CD14-positive monocyte (primary cell): ENCODE results near the gene DOCK8. TPM values are rescaled to one million over a fixed set of nuclear protein-coding genes. Genes with fewer than 3 reads are reported as not detected.

Experiments
- DNase-seq, 3 donors: peaks; one replicate each; pipeline ENCODE4 v3.0.0-alpha.2; 2011 to 2022
- H2AFZ ChIP-seq: 2 replicates; pipeline ENCODE4 v1.6.0; 2012; ENCODE audit warnings: mild to moderate bottlenecking, low read depth, low read length, inconsistent platforms; ENCODE audit not compliant: insufficient read depth, poor library complexity, severe bottlenecking
- H3K27ac ChIP-seq, 2 donors: 1 replicate in 1 of 2; 2 replicates in 1 of 2; pipeline ENCODE4 v1.5.1; 2012 to 2013; ENCODE audit warnings: low read length in 2 of 2, control low read depth in 1 of 2, inconsistent platforms in 1 of 2, low read depth in 1 of 2, mild to moderate bottlenecking in 1 of 2
- H3K27me3 ChIP-seq, 2 donors: one replicate each; pipeline versions ENCODE4 v1.6.0 to v1.6.1; 2011 to 2013; ENCODE audit warnings: low read length in 2 of 2; ENCODE audit not compliant: control insufficient read depth in 2 of 2, insufficient read depth in 2 of 2
- H3K36me3 ChIP-seq, 2 donors: replicated peaks in 1 of 2; 1 replicate in 1 of 2; 2 replicates in 1 of 2; pipeline versions ENCODE4 v1.5.1 to v1.6.1; 2012 to 2013; ENCODE audit warnings: low read length in 2 of 2, control low read depth in 1 of 2, inconsistent platforms in 1 of 2, mild to moderate bottlenecking in 1 of 2; ENCODE audit not compliant: insufficient read depth in 2 of 2, control insufficient read depth in 1 of 2
- H3K4me1 ChIP-seq, 2 donors: 1 replicate in 1 of 2; 2 replicates in 1 of 2; pipeline versions ENCODE4 v1.5.1 to v1.6.1; 2012 to 2013; ENCODE audit warnings: low read length in 2 of 2, control low read depth in 1 of 2, inconsistent platforms in 1 of 2, mild to moderate bottlenecking in 1 of 2, moderate library complexity in 1 of 2; ENCODE audit not compliant: insufficient read depth in 2 of 2, control insufficient read depth in 1 of 2
- H3K4me2 ChIP-seq: replicated peaks from 2 replicates; pipeline ENCODE3; 2012; ENCODE audit warnings: low read length, moderate library complexity, mild to moderate bottlenecking; ENCODE audit not compliant: poor library complexity, severe bottlenecking; ENCODE audit errors: extremely low read depth
- H3K4me3 ChIP-seq, 3 experiments: fragments of 200-600 bp in 1 of 3; sonication (generic) in 1 of 3; replicated peaks in 1 of 3; 1 replicate in 2 of 3; 2 replicates in 1 of 3; pipeline ENCODE4 v1.5.1; 2011 to 2013; ENCODE audit warnings: low read length in 3 of 3, mild to moderate bottlenecking in 3 of 3, control low read depth in 2 of 3, low read depth in 2 of 3, inconsistent platforms in 1 of 3, moderate library complexity in 1 of 3
- H3K79me2 ChIP-seq: 2 replicates; pipeline ENCODE4 v1.6.0; 2012; ENCODE audit warnings: mild to moderate bottlenecking, control low read depth, inconsistent platforms, low read length, moderate library complexity; ENCODE audit not compliant: insufficient read depth
- H3K9ac ChIP-seq: 2 replicates; pipeline ENCODE4 v1.6.0; 2017; ENCODE audit warnings: low read length, mild to moderate bottlenecking; ENCODE audit not compliant: insufficient read depth, poor library complexity, severe bottlenecking
- H3K9me3 ChIP-seq, 2 donors: replicated peaks in 1 of 2; 1 replicate in 1 of 2; 2 replicates in 1 of 2; pipeline versions ENCODE4 v1.5.1 to v1.6.1; 2012 to 2013; ENCODE audit warnings: low read length in 2 of 2, control low read depth in 1 of 2; ENCODE audit not compliant: control insufficient read depth in 1 of 2, insufficient read depth in 1 of 2
- H4K20me1 ChIP-seq: 2 replicates; pipeline ENCODE4 v1.6.0; 2012; ENCODE audit warnings: mild to moderate bottlenecking, low read length, control low read depth, moderate library complexity; ENCODE audit not compliant: insufficient read depth
- H3K27ac Mint-ChIP-seq, 7 donors: one replicate each; pipeline ENCODE4 v1.8.0; 2020; ENCODE audit warnings: mild to moderate bottlenecking in 7 of 7, mixed read lengths in 7 of 7, moderate library complexity in 6 of 7, inconsistent platforms in 2 of 7
- H3K27me3 Mint-ChIP-seq, 3 donors: one replicate each; pipeline ENCODE4 v1.8.0; 2021 to 2022; ENCODE audit warnings: low read depth in 3 of 3, mild to moderate bottlenecking in 3 of 3, mixed read lengths in 3 of 3, moderate library complexity in 3 of 3, inconsistent platforms in 1 of 3
- H3K36me3 Mint-ChIP-seq, 2 donors: one replicate each; pipeline ENCODE4 v1.8.0; 2020; ENCODE audit warnings: mixed read lengths in 2 of 2, inconsistent platforms in 1 of 2, mild to moderate bottlenecking in 1 of 2
- H3K4me1 Mint-ChIP-seq: one replicate; pipeline ENCODE4 v1.8.0; 2020; ENCODE audit warnings: mild to moderate bottlenecking, mixed read lengths
- H3K4me3 Mint-ChIP-seq, 2 donors: one replicate each; pipeline ENCODE4 v1.8.0; 2020; ENCODE audit warnings: mild to moderate bottlenecking in 2 of 2, mixed read lengths in 2 of 2, moderate library complexity in 1 of 2
- H3K9me3 Mint-ChIP-seq, 7 donors: one replicate each; pipeline ENCODE4 v1.8.0; 2020 to 2022; ENCODE audit warnings: mixed read lengths in 7 of 7, mild to moderate bottlenecking in 6 of 7, moderate library complexity in 6 of 7, inconsistent platforms in 2 of 7
- CTCF ChIP-seq: fragments of 200-600 bp; IDR thresholded peaks from one replicate; pipeline ENCODE4 v1.8.0; 2022; ENCODE audit warnings: antibody characterized with exemption, mild to moderate bottlenecking
- WGBS: methylation state at CpG from one replicate; pipeline ENCODE4 v1.1.5; 2013; ENCODE audit warnings: missing lambda C conversion rate; ENCODE audit not compliant: insufficient coverage; 5-methylcytosine and 5-hydroxymethylcytosine counted together
- intact Hi-C, 2 donors: fragments of 100-400 bp; cut with micrococcal nuclease; formaldehyde crosslinking; loops; one replicate each; pipeline versions ENCODE4 v1.15.0 to v1.15.1; 2023
- polyA plus RNA-seq, 3 donors: library from polyadenylated mRNA; depleted of rRNA in 1 of 3; unstranded in 2 of 3; stranded (reverse) in 1 of 3; fragments of 300-500 nt in 2 of 3; fragments of >200 nt in 1 of 3; fragmentation: Illumina TruSeq in 2 of 3; gene quantifications; 1 replicate in 2 of 3; 2 replicates in 1 of 3; pipeline ENCODE4 v1.2.3, GENCODE V29; 2012 to 2021

Gene DOCK8
- polyA plus RNA-seq, 3 donors, result 46.8 to 100 (median 95.4) TPM

GRCh38 chr9:472479-473075 lies 257.9 kb downstream of the DOCK8 start:
- H3K4me3 Mint-ChIP-seq, result no peak overlapping the region
- H3K36me3 ChIP-seq, result no peaks in the 10 kb centered on the region
- H3K9me3 ChIP-seq, result no peaks in the 10 kb centered on the region
- no peak overlapping the region for H3K27ac Mint-ChIP-seq
- no peak overlapping the region for H3K9ac ChIP-seq
- DNase-seq, result no peak
- 100% methylated on average over 3 of the region's 7 CpGs for WGBS
- peaks cover 0 to 2% (median 1%) of the 10 kb centered on the region in 3 donors for H3K27me3 Mint-ChIP-seq
- no peak for TF ChIP-seq CTCF
- no peak overlapping the region for H3K4me2 ChIP-seq
- no peaks in the 10 kb centered on the region for H3K27me3 ChIP-seq
- no peak overlapping the region for H2AFZ ChIP-seq
- H4K20me1 ChIP-seq, result peaks cover 4% of the 10 kb centered on the region
- peaks cover 37% of the 10 kb centered on the region for H3K4me1 Mint-ChIP-seq
- peaks cover 27 to 30% of the 10 kb centered on the region in 2 donors for H3K4me1 ChIP-seq
- intact Hi-C loops, result loop anchor here in 1 of 2 donors (10.0 kb wide), 1 partner anchor 532 kb away; no protein-coding TSS in a partner anchor
- no peak overlapping the region for H3K27ac ChIP-seq
- H3K4me3 ChIP-seq, result no peak overlapping the region
- H3K36me3 Mint-ChIP-seq, result no peaks in the 10 kb centered on the region
- H3K9me3 Mint-ChIP-seq, result peaks cover 0 to 3% (median 0%) of the 10 kb centered on the region in 7 donors
- no peaks in the 10 kb centered on the region for H3K79me2 ChIP-seq

DNA sequence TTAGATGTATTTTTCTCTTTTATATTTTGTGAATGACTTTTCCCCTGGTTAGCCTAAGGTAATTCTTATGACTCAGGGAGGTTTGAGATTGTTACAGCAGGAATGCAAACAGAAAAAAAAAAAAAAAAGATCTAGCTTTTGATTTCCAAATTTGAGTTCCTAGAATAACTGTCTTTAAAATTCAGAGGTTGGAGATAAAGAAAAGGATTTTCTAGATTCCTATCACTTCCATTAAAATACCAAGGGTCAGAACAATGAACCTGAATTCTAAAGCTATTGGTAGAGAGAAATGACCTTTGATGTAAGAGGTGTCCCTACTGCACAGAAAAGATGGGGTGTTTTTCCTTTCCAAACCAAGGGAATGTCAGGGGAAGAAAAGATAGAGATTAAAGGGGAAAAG lies 262.5 kb downstream of the DOCK8 start:
- Mint-ChIP-seq H3K4me3 (no peak overlapping the region), H3K9me3 (peaks cover 0 to 5% (median 0%) of the 10 kb centered on the region in 7 donors), H3K4me1 (peaks cover 5% of the 10 kb centered on the region), H3K27me3 (peaks cover 0 to 3% (median 3%) of the 10 kb centered on the region in 3 donors), H3K27ac (no peak overlapping the region), H3K36me3 (no peaks in the 10 kb centered on the region)
- no peaks in the 10 kb centered on the region for H3K36me3 ChIP-seq
- no peak overlapping the region for H2AFZ ChIP-seq
- no peak overlapping the region for H3K4me3 ChIP-seq
- H3K27me3 ChIP-seq, result no peaks in the 10 kb centered on the region
- no peaks in the 10 kb centered on the region for H3K9me3 ChIP-seq
- no peak overlapping the region for H3K9ac ChIP-seq
- no peaks in the 10 kb centered on the region for H4K20me1 ChIP-seq
- no peak for DNase-seq
- intact Hi-C loops, result loop anchor here in 1 of 2 donors (10.0 kb wide), 1 partner anchor 528 kb away; no protein-coding TSS in a partner anchor
- no peaks in the 10 kb centered on the region for H3K79me2 ChIP-seq
- H3K4me1 ChIP-seq, result no peaks in the 10 kb centered on the region
- H3K4me2 ChIP-seq, result no peak overlapping the region
- H3K27ac ChIP-seq, result no peak overlapping the region
- no peak for TF ChIP-seq CTCF
